ENCODE results near the gene SCRT2. TPM values are rescaled to one million over a fixed set of nuclear protein-coding genes. Genes with fewer than 3 reads are reported as not detected.

SCRT2 gene
- total and polyA plus RNA-seq, 9 of the 15 experiments (the other 6 are each of a cell fraction or from before 2014, with no cell fraction given): 0.04 to 0.75 (median 0.13) TPM; not detected in 2

DNA sequence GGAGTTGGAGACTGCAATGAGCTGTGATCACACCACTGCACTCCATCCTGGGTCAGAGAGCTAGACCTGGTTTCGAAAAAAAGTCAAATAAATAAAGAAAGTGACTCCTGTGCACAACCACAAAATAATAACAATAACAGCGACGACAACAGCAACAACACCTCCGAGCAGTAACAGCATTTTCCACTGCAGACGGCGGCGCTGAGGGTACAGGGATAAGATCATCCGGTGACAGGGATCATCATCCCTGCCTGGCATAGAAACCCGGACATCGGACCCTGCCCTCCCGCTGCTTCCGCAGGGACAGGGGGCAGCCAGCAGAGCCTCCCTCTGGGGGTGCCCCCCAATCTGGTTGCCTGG lies 34.1 kb downstream of the SCRT2 start:
- Histone ChIP-seq H3K4me2 (ENCODE audit: insufficient read depth, low read length) (no peak overlapping the region), H2AFZ (ENCODE audit: low read depth, low read length) (no peak overlapping the region), H3K79me2 (ENCODE audit: control insufficient read depth, insufficient read depth, low read length) (no peaks in the 10 kb centered on the region), H3K9me1 (ENCODE audit: control insufficient read depth, insufficient read depth, low read length) (no peaks in the 10 kb centered on the region), H3K9ac (ENCODE audit: insufficient read depth in 1 of 2, low read depth in 2 of 2, low read length in 2 of 2) (no peak overlapping the region), H3K36me3 (ENCODE audit: control insufficient read depth, insufficient read depth, low read length) (0 out of 3 replicates have a peak, but pooled peaks cover 3% of the 10 kb centered on the region), H3K27me3 (ENCODE audit: control insufficient read depth in 2 of 2, insufficient read depth in 2 of 2, low read length in 2 of 2) (no peaks in the 10 kb centered on the region), H3K4me1 (replicated peaks in 1 of 2; ENCODE audit: control insufficient read depth in 2 of 2, insufficient read depth in 2 of 2, low read length in 2 of 2) (peaks cover 18 to 19% of the 10 kb centered on the region in 2 experiments; a peak in 4 of 5 replicates), H4K20me1 (replicated peaks; ENCODE audit: control insufficient read depth, insufficient read depth, low read length) (peaks cover 3% of the 10 kb centered on the region; the same call in 1 of the 2 replicates), H3K27ac (ENCODE audit: extremely low read depth, low read depth, low read length) (no peak overlapping the region), H3K4me3 (no peak overlapping the region), H3K9me3 (replicated peaks; ENCODE audit: control insufficient read depth, insufficient read depth, low read depth, low read length) (no peaks in the 10 kb centered on the region)
- DNase-seq (ENCODE audit: extremely low read depth in 1 of 4, low spot score in 3 of 4): peak; percentile 53 to 73 (median 65)
- CTCF ChIA-PET (ENCODE audit: low intra/inter-chr PET ratio): no interaction called here
- intact Hi-C loops (cut with micrococcal nuclease): loop anchor here (10.0 kb wide), 1 partner anchor 287 kb away; no protein-coding TSS in a partner anchor
- POLR2A ChIA-PET: interaction anchor here (0.5 to 1.0 kb wide), 2 partner anchors 11 to 311 kb away, joined by 4 read pairs; no protein-coding TSS in a partner anchor
- WGBS (ENCODE audit: insufficient coverage, low coverage, missing lambda C conversion rate): 3% methylated on average over 12 of the region's 12 CpGs
- ATAC-seq: peak; percentile 31
- no TSS peak for BruUV-seq (replicated peaks)
- in situ Hi-C loops (cut with MboI): no loop called here
- FAIRE-seq: peak; percentile 52
- TF ChIP-seq CBFA2T3 (IDR thresholded peaks at IDR 0.05) (no peak), SMARCC2 (IDR thresholded peaks at IDR 0.05; ENCODE audit: low read depth) (no peak), ILK (tag; IDR thresholded peaks at IDR 0.05; ENCODE audit: borderline replicate concordance, low read depth) (no peak), NFRKB (IDR thresholded peaks at IDR 0.05; ENCODE audit: low read depth) (no peak), ZNF75A (CRISPR knock-in tag; IDR thresholded peaks at IDR 0.05) (no peak), FOXP1 (CRISPR knock-in tag; IDR thresholded peaks at IDR 0.05) (peak; percentile 34; the same call in 1 of the 2 replicates), ZNF217 (CRISPR knock-in tag; IDR thresholded peaks at IDR 0.05) (no peak), ARHGAP35 (IDR thresholded peaks at IDR 0.05; ENCODE audit: partially characterized antibody) (no peak), THRAP3 (IDR thresholded peaks at IDR 0.05; ENCODE audit: borderline replicate concordance) (no peak), RCOR1 (IDR thresholded peaks at IDR 0.05; ENCODE audit: borderline replicate concordance in 1 of 2, low read depth in 2 of 2, low read length in 2 of 2) (no peak), SOX6 (IDR thresholded peaks at IDR 0.05) (peak; percentile 71), ZBTB7A (IDR thresholded peaks at IDR 0.05; ENCODE audit: borderline replicate concordance, control insufficient read depth, low read depth, low read length) (no peak), MXI1 (IDR thresholded peaks at IDR 0.05; ENCODE audit: low read depth, low read length) (no peak)
- TF ChIP-seq, protein P1, sequence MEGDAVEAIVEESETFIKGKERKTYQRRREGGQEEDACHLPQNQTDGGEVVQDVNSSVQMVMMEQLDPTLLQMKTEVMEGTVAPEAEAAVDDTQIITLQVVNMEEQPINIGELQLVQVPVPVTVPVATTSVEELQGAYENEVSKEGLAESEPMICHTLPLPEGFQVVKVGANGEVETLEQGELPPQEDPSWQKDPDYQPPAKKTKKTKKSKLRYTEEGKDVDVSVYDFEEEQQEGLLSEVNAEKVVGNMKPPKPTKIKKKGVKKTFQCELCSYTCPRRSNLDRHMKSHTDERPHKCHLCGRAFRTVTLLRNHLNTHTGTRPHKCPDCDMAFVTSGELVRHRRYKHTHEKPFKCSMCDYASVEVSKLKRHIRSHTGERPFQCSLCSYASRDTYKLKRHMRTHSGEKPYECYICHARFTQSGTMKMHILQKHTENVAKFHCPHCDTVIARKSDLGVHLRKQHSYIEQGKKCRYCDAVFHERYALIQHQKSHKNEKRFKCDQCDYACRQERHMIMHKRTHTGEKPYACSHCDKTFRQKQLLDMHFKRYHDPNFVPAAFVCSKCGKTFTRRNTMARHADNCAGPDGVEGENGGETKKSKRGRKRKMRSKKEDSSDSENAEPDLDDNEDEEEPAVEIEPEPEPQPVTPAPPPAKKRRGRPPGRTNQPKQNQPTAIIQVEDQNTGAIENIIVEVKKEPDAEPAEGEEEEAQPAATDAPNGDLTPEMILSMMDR (IDR thresholded peaks at IDR 0.05 in 2 of 3, conservative IDR thresholded peaks at IDR 0.05 in 1 of 3; ENCODE audit: insufficient read depth in 2 of 3, low read depth in 1 of 3, low read length in 3 of 3): no peak
- TF ChIP-seq, protein P2, sequence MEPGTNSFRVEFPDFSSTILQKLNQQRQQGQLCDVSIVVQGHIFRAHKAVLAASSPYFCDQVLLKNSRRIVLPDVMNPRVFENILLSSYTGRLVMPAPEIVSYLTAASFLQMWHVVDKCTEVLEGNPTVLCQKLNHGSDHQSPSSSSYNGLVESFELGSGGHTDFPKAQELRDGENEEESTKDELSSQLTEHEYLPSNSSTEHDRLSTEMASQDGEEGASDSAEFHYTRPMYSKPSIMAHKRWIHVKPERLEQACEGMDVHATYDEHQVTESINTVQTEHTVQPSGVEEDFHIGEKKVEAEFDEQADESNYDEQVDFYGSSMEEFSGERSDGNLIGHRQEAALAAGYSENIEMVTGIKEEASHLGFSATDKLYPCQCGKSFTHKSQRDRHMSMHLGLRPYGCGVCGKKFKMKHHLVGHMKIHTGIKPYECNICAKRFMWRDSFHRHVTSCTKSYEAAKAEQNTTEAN (CRISPR knock-in tag; IDR thresholded peaks at IDR 0.05): no peak
- TF ChIP-seq, protein P3, sequence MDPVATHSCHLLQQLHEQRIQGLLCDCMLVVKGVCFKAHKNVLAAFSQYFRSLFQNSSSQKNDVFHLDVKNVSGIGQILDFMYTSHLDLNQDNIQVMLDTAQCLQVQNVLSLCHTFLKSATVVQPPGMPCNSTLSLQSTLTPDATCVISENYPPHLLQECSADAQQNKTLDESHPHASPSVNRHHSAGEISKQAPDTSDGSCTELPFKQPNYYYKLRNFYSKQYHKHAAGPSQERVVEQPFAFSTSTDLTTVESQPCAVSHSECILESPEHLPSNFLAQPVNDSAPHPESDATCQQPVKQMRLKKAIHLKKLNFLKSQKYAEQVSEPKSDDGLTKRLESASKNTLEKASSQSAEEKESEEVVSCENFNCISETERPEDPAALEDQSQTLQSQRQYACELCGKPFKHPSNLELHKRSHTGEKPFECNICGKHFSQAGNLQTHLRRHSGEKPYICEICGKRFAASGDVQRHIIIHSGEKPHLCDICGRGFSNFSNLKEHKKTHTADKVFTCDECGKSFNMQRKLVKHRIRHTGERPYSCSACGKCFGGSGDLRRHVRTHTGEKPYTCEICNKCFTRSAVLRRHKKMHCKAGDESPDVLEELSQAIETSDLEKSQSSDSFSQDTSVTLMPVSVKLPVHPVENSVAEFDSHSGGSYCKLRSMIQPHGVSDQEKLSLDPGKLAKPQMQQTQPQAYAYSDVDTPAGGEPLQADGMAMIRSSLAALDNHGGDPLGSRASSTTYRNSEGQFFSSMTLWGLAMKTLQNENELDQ (CRISPR knock-in tag; IDR thresholded peaks at IDR 0.05; ENCODE audit: borderline replicate concordance): no peak
- TF ChIP-seq, protein P4, sequence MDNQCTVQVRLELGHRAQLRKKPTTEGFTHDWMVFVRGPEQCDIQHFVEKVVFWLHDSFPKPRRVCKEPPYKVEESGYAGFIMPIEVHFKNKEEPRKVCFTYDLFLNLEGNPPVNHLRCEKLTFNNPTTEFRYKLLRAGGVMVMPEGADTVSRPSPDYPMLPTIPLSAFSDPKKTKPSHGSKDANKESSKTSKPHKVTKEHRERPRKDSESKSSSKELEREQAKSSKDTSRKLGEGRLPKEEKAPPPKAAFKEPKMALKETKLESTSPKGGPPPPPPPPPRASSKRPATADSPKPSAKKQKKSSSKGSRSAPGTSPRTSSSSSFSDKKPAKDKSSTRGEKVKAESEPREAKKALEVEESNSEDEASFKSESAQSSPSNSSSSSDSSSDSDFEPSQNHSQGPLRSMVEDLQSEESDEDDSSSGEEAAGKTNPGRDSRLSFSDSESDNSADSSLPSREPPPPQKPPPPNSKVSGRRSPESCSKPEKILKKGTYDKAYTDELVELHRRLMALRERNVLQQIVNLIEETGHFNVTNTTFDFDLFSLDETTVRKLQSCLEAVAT (IDR thresholded peaks at IDR 0.05): no peak

Data from K562 (cell line).